ENCODE data around the gene ZBED1. TPM values are rescaled to one million over a fixed set of nuclear protein-coding genes. Genes with fewer than 3 reads are reported as not detected.
"Not testable (repeated sequence)": the region's sequence is repeated elsewhere in the genome, so short reads cannot be mapped to it uniquely, and the experiment has no call there.

ZBED1 gene
- total RNA-seq, 1 experiment from 2014 or later = 45.1 TPM

DNA sequence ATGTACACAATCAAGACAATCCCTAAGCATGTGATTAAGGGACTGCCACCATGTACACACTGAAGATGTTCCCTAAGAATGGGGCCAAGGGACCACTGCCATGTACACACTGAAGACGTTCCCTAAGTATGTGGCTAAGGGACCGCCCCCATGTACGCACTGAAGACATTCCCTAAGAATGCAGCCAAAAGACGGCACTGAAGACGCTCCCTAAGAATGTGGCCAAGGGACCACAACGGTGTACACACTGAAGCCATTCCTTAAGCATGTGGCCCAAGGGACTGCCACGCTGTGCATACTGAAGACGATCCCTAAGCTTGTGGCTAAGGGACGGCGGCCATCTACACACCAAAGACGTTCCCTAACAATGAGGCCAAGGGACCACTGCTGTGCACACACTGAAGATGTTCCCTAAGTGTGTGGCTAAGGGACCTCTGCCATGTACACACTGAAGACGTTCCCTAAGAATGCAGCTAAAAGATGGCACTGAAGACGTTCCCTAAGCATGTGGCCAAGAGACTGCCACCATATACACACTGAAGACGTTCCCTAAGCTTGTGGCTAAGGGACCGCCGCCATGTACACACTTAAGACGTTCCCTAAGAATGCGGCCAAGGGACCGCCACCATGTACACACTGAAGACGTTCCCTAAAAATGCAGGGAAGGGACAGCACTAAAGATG is 26.4 kb downstream of the ZBED1 start:
- CTCF ChIA-PET = no interaction called here
- POLR2A ChIA-PET = no interaction called here
- peaks cover 2% of the 10 kb centered on the region; the same call in 1 of the 2 replicates for H3K27me3 Mint-ChIP-seq (ENCODE audit: low read depth)
- no peak overlapping the region for H3K4me3 Mint-ChIP-seq
- ATAC-seq (peak; percentile 12), DNase-seq (ENCODE audit: low spot score) (no peak)
- peaks cover 12% of the 10 kb centered on the region for H3K36me3 Mint-ChIP-seq
- TF ChIP-seq SOX15 (CRISPR knock-in tag; IDR thresholded peaks at IDR 0.05) (no peak), FOXJ3 (CRISPR knock-in tag; IDR thresholded peaks at IDR 0.05; ENCODE audit: borderline replicate concordance) (no peak), RORB (CRISPR knock-in tag; IDR thresholded peaks at IDR 0.05) (no peak), SMAD3 (CRISPR knock-in tag; IDR thresholded peaks at IDR 0.05; ENCODE audit: borderline replicate concordance) (no peak), MYBL2 (CRISPR knock-in tag; IDR thresholded peaks at IDR 0.05) (no peak), MXD4 (CRISPR knock-in tag; IDR thresholded peaks at IDR 0.05; ENCODE audit: borderline replicate concordance) (no peak)
- TF ChIP-seq, protein P1, sequence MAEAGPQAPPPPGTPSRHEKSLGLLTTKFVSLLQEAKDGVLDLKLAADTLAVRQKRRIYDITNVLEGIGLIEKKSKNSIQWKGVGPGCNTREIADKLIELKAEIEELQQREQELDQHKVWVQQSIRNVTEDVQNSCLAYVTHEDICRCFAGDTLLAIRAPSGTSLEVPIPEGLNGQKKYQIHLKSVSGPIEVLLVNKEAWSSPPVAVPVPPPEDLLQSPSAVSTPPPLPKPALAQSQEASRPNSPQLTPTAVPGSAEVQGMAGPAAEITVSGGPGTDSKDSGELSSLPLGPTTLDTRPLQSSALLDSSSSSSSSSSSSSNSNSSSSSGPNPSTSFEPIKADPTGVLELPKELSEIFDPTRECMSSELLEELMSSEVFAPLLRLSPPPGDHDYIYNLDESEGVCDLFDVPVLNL (CRISPR knock-in tag; IDR thresholded peaks at IDR 0.05; ENCODE audit: borderline replicate concordance, low read depth) = no peak
- TF ChIP-seq, protein P2, sequence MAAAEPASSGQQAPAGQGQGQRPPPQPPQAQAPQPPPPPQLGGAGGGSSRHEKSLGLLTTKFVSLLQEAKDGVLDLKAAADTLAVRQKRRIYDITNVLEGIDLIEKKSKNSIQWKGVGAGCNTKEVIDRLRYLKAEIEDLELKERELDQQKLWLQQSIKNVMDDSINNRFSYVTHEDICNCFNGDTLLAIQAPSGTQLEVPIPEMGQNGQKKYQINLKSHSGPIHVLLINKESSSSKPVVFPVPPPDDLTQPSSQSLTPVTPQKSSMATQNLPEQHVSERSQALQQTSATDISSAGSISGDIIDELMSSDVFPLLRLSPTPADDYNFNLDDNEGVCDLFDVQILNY (CRISPR knock-in tag; IDR thresholded peaks at IDR 0.05) = no peak
- TF ChIP-seq, protein P3, sequence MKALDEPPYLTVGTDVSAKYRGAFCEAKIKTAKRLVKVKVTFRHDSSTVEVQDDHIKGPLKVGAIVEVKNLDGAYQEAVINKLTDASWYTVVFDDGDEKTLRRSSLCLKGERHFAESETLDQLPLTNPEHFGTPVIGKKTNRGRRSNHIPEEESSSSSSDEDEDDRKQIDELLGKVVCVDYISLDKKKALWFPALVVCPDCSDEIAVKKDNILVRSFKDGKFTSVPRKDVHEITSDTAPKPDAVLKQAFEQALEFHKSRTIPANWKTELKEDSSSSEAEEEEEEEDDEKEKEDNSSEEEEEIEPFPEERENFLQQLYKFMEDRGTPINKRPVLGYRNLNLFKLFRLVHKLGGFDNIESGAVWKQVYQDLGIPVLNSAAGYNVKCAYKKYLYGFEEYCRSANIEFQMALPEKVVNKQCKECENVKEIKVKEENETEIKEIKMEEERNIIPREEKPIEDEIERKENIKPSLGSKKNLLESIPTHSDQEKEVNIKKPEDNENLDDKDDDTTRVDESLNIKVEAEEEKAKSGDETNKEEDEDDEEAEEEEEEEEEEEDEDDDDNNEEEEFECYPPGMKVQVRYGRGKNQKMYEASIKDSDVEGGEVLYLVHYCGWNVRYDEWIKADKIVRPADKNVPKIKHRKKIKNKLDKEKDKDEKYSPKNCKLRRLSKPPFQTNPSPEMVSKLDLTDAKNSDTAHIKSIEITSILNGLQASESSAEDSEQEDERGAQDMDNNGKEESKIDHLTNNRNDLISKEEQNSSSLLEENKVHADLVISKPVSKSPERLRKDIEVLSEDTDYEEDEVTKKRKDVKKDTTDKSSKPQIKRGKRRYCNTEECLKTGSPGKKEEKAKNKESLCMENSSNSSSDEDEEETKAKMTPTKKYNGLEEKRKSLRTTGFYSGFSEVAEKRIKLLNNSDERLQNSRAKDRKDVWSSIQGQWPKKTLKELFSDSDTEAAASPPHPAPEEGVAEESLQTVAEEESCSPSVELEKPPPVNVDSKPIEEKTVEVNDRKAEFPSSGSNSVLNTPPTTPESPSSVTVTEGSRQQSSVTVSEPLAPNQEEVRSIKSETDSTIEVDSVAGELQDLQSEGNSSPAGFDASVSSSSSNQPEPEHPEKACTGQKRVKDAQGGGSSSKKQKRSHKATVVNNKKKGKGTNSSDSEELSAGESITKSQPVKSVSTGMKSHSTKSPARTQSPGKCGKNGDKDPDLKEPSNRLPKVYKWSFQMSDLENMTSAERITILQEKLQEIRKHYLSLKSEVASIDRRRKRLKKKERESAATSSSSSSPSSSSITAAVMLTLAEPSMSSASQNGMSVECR (CRISPR knock-in tag; IDR thresholded peaks at IDR 0.05; ENCODE audit: borderline replicate concordance) = no peak
- TF ChIP-seq, protein P4, sequence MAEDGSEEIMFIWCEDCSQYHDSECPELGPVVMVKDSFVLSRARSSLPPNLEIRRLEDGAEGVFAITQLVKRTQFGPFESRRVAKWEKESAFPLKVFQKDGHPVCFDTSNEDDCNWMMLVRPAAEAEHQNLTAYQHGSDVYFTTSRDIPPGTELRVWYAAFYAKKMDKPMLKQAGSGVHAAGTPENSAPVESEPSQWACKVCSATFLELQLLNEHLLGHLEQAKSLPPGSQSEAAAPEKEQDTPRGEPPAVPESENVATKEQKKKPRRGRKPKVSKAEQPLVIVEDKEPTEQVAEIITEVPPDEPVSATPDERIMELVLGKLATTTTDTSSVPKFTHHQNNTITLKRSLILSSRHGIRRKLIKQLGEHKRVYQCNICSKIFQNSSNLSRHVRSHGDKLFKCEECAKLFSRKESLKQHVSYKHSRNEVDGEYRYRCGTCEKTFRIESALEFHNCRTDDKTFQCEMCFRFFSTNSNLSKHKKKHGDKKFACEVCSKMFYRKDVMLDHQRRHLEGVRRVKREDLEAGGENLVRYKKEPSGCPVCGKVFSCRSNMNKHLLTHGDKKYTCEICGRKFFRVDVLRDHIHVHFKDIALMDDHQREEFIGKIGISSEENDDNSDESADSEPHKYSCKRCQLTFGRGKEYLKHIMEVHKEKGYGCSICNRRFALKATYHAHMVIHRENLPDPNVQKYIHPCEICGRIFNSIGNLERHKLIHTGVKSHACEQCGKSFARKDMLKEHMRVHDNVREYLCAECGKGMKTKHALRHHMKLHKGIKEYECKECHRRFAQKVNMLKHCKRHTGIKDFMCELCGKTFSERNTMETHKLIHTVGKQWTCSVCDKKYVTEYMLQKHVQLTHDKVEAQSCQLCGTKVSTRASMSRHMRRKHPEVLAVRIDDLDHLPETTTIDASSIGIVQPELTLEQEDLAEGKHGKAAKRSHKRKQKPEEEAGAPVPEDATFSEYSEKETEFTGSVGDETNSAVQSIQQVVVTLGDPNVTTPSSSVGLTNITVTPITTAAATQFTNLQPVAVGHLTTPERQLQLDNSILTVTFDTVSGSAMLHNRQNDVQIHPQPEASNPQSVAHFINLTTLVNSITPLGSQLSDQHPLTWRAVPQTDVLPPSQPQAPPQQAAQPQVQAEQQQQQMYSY (CRISPR knock-in tag; IDR thresholded peaks at IDR 0.05) = no peak
- TF ChIP-seq, protein P5, sequence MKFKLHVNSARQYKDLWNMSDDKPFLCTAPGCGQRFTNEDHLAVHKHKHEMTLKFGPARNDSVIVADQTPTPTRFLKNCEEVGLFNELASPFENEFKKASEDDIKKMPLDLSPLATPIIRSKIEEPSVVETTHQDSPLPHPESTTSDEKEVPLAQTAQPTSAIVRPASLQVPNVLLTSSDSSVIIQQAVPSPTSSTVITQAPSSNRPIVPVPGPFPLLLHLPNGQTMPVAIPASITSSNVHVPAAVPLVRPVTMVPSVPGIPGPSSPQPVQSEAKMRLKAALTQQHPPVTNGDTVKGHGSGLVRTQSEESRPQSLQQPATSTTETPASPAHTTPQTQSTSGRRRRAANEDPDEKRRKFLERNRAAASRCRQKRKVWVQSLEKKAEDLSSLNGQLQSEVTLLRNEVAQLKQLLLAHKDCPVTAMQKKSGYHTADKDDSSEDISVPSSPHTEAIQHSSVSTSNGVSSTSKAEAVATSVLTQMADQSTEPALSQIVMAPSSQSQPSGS (CRISPR knock-in tag; IDR thresholded peaks at IDR 0.05; ENCODE audit: borderline replicate concordance, low read depth) = no peak
- peaks cover 21% of the 10 kb centered on the region for H3K9me3 Mint-ChIP-seq
- 0 out of 2 replicates have a peak overlapping the region, but pooled peaks have one; percentile 59 for H3K27ac Mint-ChIP-seq
- H3K4me1 Mint-ChIP-seq = peaks cover 8% of the 10 kb centered on the region

DNA sequence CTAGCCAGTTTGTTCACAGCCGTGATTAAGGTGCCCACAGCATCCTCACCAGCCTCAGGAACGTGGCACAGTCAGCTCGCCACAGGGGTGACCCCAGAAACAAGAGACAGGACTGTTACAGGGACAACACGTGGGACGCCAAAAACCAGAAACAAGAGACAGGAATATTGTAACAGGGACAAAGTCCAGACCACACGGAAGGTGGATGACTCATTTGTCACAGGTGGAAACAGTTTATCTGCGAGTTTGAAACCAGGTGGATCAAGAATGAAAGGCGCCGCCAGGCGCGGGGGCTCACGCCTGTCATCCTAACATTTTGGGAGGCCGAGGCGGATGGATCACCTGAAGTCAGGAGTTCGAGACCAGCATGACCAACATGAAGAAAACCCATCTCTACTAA is 27.7 kb downstream of the ZBED1 start:
- H3K4me1 Mint-ChIP-seq; H3K27me3 Mint-ChIP-seq (ENCODE audit: low read depth); CTCF ChIA-PET; H3K4me3 Mint-ChIP-seq; DNase-seq (ENCODE audit: low spot score); ATAC-seq; POLR2A ChIA-PET: not testable (repeated sequence)
- H3K9me3 Mint-ChIP-seq = peaks cover 33% of the 10 kb centered on the region
- peaks cover 22% of the 10 kb centered on the region for H3K36me3 Mint-ChIP-seq
- H3K27ac Mint-ChIP-seq = peak overlapping the region; percentile 80; the same call in 1 of the 2 replicates
